ENCODE data around the gene FANCG.

The FANCG gene

DNA sequence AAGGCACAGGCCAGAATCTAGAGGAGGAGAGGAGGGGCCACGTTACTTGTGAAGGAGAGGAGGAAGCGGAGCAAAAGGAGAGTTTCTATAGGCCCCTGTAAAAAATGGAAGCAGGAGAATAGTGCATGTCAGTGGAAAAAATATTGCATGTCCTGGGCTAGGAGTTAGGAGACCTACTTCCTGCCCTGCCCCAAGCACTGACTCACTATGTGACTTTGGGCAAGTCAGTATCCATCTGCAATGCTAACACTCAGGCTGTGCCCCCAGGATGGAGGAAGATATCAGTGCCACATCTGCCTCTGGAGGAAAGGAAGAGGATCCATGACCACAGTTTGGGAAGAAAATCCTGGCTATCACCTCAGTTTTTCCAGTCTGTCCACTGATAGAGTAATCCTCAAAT, 9.7 kb upstream of the FANCG start:
- intact Hi-C loops (cut with DNase I; ENCODE audit: low total_unique reads): no loop called here

GRCh38 chr9:35085078-35085477, 5.3 kb upstream of the FANCG start:
- intact Hi-C loops (cut with DNase I; ENCODE audit: low total_unique reads): no loop called here
- Histone ChIP-seq H3K27me3 (no peaks in the 10 kb centered on the region), H3K4me1 (peaks cover 0 to 6% (median 0%) of the 10 kb centered on the region in 4 donors), H3K36me3 (peaks cover 20 to 50% (median 30%) of the 10 kb centered on the region in 3 donors), H3K9me3 (no peaks in the 10 kb centered on the region), H3K4me3 (no peak overlapping the region), H3K27ac (no peak overlapping the region)
- TF ChIP-seq, protein P1, sequence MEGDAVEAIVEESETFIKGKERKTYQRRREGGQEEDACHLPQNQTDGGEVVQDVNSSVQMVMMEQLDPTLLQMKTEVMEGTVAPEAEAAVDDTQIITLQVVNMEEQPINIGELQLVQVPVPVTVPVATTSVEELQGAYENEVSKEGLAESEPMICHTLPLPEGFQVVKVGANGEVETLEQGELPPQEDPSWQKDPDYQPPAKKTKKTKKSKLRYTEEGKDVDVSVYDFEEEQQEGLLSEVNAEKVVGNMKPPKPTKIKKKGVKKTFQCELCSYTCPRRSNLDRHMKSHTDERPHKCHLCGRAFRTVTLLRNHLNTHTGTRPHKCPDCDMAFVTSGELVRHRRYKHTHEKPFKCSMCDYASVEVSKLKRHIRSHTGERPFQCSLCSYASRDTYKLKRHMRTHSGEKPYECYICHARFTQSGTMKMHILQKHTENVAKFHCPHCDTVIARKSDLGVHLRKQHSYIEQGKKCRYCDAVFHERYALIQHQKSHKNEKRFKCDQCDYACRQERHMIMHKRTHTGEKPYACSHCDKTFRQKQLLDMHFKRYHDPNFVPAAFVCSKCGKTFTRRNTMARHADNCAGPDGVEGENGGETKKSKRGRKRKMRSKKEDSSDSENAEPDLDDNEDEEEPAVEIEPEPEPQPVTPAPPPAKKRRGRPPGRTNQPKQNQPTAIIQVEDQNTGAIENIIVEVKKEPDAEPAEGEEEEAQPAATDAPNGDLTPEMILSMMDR (IDR thresholded peaks at IDR 0.05): no peak
- DNase-seq: no peak

More for the DNA sequence above, 9.7 kb upstream of the FANCG start:
- H3K27me3 ChIP-seq: no peaks in the 10 kb centered on the region
- H3K36me3 ChIP-seq: peaks cover 33 to 94% (median 67%) of the 10 kb centered on the region in 3 donors
- no peaks in the 10 kb centered on the region for H3K4me1 ChIP-seq
- H3K27ac ChIP-seq: no peak overlapping the region
- no peak for DNase-seq
- TF ChIP-seq, protein P1 (IDR thresholded peaks at IDR 0.05): no peak
- no peak overlapping the region for H3K4me3 ChIP-seq
- H3K9me3 ChIP-seq: no peaks in the 10 kb centered on the region

GRCh38 chr9:35079041-35079425, 709 bp downstream of the FANCG start:
- peak overlapping the region; percentile 61 to 78 for H3K27ac ChIP-seq
- intact Hi-C loops (cut with DNase I; ENCODE audit: low total_unique reads): no loop called here
- H3K36me3 ChIP-seq: peaks cover 0 to 16% (median 0%) of the 10 kb centered on the region in 3 donors
- no peaks in the 10 kb centered on the region for H3K9me3 ChIP-seq
- H3K27me3 ChIP-seq: no peaks in the 10 kb centered on the region
- peaks cover 0 to 18% (median 12%) of the 10 kb centered on the region in 4 donors for H3K4me1 ChIP-seq
- peak in 1 of 2 donors; percentile 58 for DNase-seq
- TF ChIP-seq, protein P1 (IDR thresholded peaks at IDR 0.05): no peak
- H3K4me3 ChIP-seq: peak overlapping the region; percentile 58 to 68

- DNase-seq: no peak
- H3K27me3 ChIP-seq: no peaks in the 10 kb centered on the region
- peaks cover 0 to 18% (median 0%) of the 10 kb centered on the region in 3 donors for H3K36me3 ChIP-seq
- TF ChIP-seq, protein P1 (IDR thresholded peaks at IDR 0.05): no peak
- no peak overlapping the region for H3K4me3 ChIP-seq
- intact Hi-C loops (cut with DNase I; ENCODE audit: low total_unique reads): no loop called here
- H3K4me1 ChIP-seq: peaks cover 0 to 20% (median 13%) of the 10 kb centered on the region in 4 donors
- H3K27ac ChIP-seq: no peak overlapping the region
- no peaks in the 10 kb centered on the region for H3K9me3 ChIP-seq
Observed at GRCh38 chr9:35078066-35078465, 1.7 kb downstream of the FANCG start.

DNA sequence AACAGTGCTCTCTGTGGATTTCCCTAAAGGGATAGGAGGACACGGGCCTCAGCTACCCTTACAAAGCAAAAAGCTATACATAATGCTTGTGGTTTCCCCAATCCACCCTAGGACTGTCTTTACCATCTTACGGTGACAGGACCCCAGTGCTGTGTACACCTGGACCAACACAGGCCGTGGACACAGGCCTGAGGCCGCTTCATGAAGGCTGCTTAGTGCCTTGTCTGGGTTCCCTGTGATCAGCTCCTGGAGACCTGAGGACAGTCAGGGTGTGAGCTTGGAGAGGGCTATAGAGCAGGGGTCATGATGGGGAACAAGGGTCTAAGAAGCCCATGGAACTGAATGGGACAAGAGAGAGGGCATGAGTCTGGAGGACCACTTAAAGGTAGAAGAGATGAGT, 2.9 kb downstream of the FANCG start:
- Histone ChIP-seq H3K4me3 (no peak overlapping the region), H3K4me1 (peaks cover 0 to 23% (median 16%) of the 10 kb centered on the region in 4 donors), H3K27ac (no peak overlapping the region), H3K36me3 (peaks cover 0 to 18% (median 0%) of the 10 kb centered on the region in 3 donors), H3K27me3 (no peaks in the 10 kb centered on the region), H3K9me3 (no peaks in the 10 kb centered on the region)
- TF ChIP-seq, protein P1 (IDR thresholded peaks at IDR 0.05): no peak
- intact Hi-C loops (cut with DNase I; ENCODE audit: low total_unique reads): no loop called here
- DNase-seq: peak in 1 of 2 donors; percentile 27

GRCh38 chr9:35075358-35075757, 4.4 kb downstream of the FANCG start:
- intact Hi-C loops (cut with DNase I; ENCODE audit: low total_unique reads): no loop called here
- TF ChIP-seq, protein P1 (IDR thresholded peaks at IDR 0.05): no peak

More at GRCh38 chr9:35075358-35075757, 4.4 kb downstream of the FANCG start:
- Histone ChIP-seq H3K4me1 (peaks cover 0 to 29% (median 24%) of the 10 kb centered on the region in 4 donors), H3K36me3 (peaks cover 0 to 18% (median 0%) of the 10 kb centered on the region in 3 donors), H3K4me3 (no peak overlapping the region), H3K9me3 (no peaks in the 10 kb centered on the region), H3K27me3 (no peaks in the 10 kb centered on the region), H3K27ac (no peak overlapping the region)
- peak in 1 of 2 donors; percentile 48 for DNase-seq

Data from tibial artery (tissue), 4 donors.